ENCODE data around the gene MARCHF11.

Gene MARCHF11

DNA sequence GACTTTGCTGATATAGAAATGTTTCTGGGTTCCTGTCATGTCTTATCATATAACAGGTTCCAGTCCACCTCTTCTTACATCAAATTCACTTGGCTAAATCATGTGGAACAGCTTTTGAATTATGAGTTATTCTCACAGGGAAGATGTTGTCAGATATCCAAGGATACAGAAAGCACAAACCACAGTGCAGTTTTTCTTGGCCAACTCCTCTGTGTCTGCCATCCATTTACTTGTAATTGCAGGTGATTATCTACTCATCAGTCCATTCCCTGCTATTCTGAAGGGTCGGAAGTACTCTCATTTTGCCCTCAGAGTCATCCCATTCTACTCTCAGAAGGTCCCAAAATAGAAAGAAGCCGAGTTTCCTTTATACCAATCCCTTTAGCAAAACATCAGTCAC, 10.0 kb downstream of the MARCHF11 start:
- H3K4me3 ChIP-seq (ENCODE audit: low read depth, low read length) = no peak overlapping the region
- TF ChIP-seq, protein P1, sequence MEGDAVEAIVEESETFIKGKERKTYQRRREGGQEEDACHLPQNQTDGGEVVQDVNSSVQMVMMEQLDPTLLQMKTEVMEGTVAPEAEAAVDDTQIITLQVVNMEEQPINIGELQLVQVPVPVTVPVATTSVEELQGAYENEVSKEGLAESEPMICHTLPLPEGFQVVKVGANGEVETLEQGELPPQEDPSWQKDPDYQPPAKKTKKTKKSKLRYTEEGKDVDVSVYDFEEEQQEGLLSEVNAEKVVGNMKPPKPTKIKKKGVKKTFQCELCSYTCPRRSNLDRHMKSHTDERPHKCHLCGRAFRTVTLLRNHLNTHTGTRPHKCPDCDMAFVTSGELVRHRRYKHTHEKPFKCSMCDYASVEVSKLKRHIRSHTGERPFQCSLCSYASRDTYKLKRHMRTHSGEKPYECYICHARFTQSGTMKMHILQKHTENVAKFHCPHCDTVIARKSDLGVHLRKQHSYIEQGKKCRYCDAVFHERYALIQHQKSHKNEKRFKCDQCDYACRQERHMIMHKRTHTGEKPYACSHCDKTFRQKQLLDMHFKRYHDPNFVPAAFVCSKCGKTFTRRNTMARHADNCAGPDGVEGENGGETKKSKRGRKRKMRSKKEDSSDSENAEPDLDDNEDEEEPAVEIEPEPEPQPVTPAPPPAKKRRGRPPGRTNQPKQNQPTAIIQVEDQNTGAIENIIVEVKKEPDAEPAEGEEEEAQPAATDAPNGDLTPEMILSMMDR (IDR thresholded peaks at IDR 0.05; ENCODE audit: low read depth, low read length) = no peak
- DNase-seq (ENCODE audit: low read depth, low spot score) = no peak
- in situ Hi-C loops (cut with HindIII; ENCODE audit: low sequenced_read_pairs) = no loop called here

DNA sequence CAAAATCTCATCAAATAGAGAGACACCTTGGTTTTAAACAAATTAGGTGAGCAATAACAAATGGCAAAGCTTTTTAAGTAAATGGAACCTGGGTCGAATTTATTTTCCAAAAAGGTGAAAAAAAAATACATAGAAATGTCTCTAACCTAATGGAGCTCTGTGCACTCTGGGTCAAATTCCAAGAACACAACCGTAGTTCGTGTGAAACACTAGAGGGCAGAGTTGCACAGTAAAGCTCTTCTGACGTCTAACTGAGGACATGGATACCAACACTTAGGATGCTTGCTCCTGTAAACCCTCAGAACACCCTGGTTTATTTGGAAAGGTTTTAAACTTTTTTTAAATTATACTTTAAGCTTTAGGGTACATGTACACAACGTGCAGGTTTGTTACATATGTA, 18.9 kb downstream of the MARCHF11 start:
- TF ChIP-seq, protein P1 (IDR thresholded peaks at IDR 0.05; ENCODE audit: low read depth, low read length) = peak; percentile 75
- no peak overlapping the region for H3K4me3 ChIP-seq (ENCODE audit: low read depth, low read length)
- peak; percentile 50 for DNase-seq (ENCODE audit: low read depth, low spot score)
- in situ Hi-C loops (cut with HindIII; ENCODE audit: low sequenced_read_pairs) = no loop called here

DNA sequence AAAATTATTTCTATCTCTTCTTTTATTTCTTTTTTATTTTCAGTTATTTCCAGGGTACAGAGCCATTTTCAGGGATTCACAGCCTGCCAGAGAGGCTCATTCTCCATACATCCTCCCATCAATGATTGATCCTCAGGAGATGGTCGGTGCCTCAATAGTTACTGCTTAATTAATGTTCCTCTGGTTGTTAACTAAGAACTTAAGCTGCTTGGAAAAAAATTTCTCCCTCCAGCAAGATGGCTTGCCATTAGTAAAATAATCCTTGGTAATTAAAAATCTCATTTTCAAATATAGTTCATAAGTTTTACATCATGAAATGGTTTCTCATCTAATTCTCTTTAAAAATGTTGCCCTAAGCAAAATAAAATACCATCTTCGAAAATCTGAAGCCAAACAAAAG, 20.0 kb downstream of the MARCHF11 start:
- in situ Hi-C loops (cut with HindIII; ENCODE audit: low sequenced_read_pairs) = no loop called here
- no peak overlapping the region for H3K4me3 ChIP-seq (ENCODE audit: low read depth, low read length)
- no peak for DNase-seq (ENCODE audit: low read depth, low spot score)
- TF ChIP-seq, protein P1 (IDR thresholded peaks at IDR 0.05; ENCODE audit: low read depth, low read length) = no peak

DNA sequence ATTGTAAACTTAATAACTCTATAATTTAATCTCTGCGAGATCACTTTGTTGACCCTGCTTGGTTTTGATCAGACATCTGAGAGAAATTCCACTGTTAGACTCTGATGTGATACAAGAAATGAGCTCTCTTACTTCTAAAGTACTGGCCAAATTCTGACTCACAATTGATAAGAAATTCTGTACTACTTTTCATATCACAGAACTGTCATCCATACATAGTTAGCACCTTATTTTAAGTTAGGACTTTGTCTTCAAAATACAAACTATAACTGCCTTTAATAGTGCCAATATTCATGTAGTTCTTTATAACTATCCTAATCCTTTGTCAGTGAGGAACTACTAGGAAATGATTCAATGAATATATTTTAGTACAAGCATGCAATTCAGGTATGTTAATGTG, 23.4 kb downstream of the MARCHF11 start:
- DNase-seq (ENCODE audit: low read depth, low spot score) = no peak
- in situ Hi-C loops (cut with HindIII; ENCODE audit: low sequenced_read_pairs) = no loop called here
- TF ChIP-seq, protein P1 (IDR thresholded peaks at IDR 0.05; ENCODE audit: low read depth, low read length) = no peak
- H3K4me3 ChIP-seq (ENCODE audit: low read depth, low read length) = no peak overlapping the region

DNA sequence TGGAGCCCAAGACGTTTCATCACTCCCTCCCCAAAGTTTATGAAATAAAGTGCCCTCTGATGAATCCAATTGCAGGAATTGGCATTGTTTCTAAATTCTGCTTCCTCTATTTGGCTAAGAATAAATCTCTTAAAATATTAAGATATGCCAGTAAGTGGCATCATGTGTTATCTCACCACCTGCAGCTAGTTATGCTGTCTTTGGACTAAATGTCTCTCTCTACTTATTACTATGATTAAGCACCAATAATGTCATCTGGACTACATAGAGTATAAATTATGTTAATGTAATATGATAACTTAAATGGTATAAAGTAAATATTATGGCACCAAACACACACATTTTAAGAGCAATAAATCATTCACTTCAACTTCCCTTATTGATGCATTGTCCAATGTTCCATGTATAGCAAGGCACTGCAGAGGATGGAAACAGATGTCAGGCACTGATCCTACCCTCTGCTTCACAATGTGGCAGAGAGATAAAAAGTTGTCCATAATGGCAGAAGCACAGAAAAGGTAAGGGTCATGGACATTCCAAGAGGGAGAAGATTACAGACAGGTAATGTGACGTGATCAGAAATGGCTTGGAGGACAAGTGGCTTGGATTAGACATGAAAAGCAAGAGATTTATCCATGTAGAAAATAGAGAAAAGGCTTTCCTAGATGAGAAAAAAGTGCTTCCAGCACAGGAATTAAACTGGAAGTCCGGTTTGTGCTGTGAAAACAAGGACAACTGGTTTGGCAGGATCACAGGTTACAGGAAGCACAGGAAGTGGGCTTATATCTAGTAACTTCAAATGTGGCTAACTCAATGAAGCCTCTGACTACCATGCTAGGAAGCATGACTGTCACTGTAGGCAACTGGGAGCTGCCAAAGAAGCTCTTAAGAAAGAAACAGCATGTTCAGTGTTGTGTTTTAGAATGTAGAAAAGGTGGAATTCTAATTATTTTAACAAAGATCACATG, 26.7 kb downstream of the MARCHF11 start:
- DNase-seq (ENCODE audit: low read depth, low spot score) = no peak
- H3K4me3 ChIP-seq (ENCODE audit: low read depth, low read length) = no peak overlapping the region
- in situ Hi-C loops (cut with HindIII; ENCODE audit: low sequenced_read_pairs) = no loop called here
- TF ChIP-seq, protein P1 (IDR thresholded peaks at IDR 0.05; ENCODE audit: low read depth, low read length) = no peak

DNA sequence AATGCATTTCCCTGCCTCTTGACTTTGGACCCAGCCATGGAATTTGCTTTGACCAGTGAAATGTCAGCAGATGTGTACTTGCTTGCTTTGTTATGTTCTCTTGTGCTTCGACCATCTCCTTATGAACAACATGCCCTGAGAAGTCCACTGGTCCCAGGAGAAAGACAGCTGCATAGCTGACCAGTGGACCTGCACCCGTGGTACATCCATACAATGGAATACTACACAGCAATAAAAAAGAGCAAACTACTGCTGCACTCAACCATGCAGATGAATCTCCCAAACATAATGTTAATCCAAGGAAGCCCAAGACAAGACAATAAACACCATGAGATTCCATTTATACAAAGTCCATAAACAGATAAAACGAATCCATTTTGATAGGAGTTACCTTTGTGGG, 30.0 kb downstream of the MARCHF11 start:
- TF ChIP-seq, protein P1 (IDR thresholded peaks at IDR 0.05; ENCODE audit: low read depth, low read length) = no peak
- no peak overlapping the region for H3K4me3 ChIP-seq (ENCODE audit: low read depth, low read length)
- in situ Hi-C loops (cut with HindIII; ENCODE audit: low sequenced_read_pairs) = no loop called here
- DNase-seq (ENCODE audit: low read depth, low spot score) = no peak

Data from astrocyte of the spinal cord (primary cell).